GM19023 (cell line): ENCODE data around the gene MYBBP1A.

ENCODE experiments used
- ATAC-seq: cut with Tn5 transposase; IDR thresholded peaks from one replicate; pipeline ENCODE4 v1.9.1; 2021; ENCODE audit warnings: mild to moderate bottlenecking, moderate library complexity; ENCODE audit not compliant: unreplicated experiment

The MYBBP1A gene

GRCh38 chr17:4505187-4505586, 50.0 kb downstream of the MYBBP1A start:
- no peak for ATAC-seq

- no peak for ATAC-seq
These were observed 51.0 kb downstream of the MYBBP1A start for GRCh38 chr17:4504188-4504587.

GRCh38 chr17:4503283-4504025, 51.7 kb downstream of the MYBBP1A start:
- no peak for ATAC-seq

GRCh38 chr17:4502466-4503154, 52.6 kb downstream of the MYBBP1A start:
- ATAC-seq, result no peak

- ATAC-seq, result no peak
These were observed 53.8 kb downstream of the MYBBP1A start for GRCh38 chr17:4501295-4501949.

- ATAC-seq, result no peak
These were observed 55.0 kb downstream of the MYBBP1A start for GRCh38 chr17:4500191-4500571.

GRCh38 chr17:4499431-4500190, 55.6 kb downstream of the MYBBP1A start:
- ATAC-seq, result no peak

- peak; percentile 76 for ATAC-seq
These were observed 56.5 kb downstream of the MYBBP1A start, which contains the start of gene SPNS2 for GRCh38 chr17:4498461-4499397. Gene SPNS2 (plus strand): TSS chr17:4498881. CDS start chr17:4499048, 167 bp downstream.

GRCh38 chr17:4497101-4497824, 57.9 kb downstream of the MYBBP1A start:
- ATAC-seq, result no peak

- no peak for ATAC-seq
These were observed 62.2 kb downstream of the MYBBP1A start for GRCh38 chr17:4492721-4493561.

- ATAC-seq, result no peak
These were observed 64.5 kb downstream of the MYBBP1A start for GRCh38 chr17:4490637-4491061.

- ATAC-seq, result no peak
These were observed 65.0 kb downstream of the MYBBP1A start for GRCh38 chr17:4490109-4490591.

GRCh38 chr17:4488989-4489595, 66.1 kb downstream of the MYBBP1A start:
- ATAC-seq, result no peak
